ENCODE measurements around the gene LIPN. TPM values are rescaled to one million over a fixed set of nuclear protein-coding genes. Genes with fewer than 3 reads are reported as not detected.

Gene LIPN
- total RNA-seq, 4 donors from 2014 or later, result not detected

DNA sequence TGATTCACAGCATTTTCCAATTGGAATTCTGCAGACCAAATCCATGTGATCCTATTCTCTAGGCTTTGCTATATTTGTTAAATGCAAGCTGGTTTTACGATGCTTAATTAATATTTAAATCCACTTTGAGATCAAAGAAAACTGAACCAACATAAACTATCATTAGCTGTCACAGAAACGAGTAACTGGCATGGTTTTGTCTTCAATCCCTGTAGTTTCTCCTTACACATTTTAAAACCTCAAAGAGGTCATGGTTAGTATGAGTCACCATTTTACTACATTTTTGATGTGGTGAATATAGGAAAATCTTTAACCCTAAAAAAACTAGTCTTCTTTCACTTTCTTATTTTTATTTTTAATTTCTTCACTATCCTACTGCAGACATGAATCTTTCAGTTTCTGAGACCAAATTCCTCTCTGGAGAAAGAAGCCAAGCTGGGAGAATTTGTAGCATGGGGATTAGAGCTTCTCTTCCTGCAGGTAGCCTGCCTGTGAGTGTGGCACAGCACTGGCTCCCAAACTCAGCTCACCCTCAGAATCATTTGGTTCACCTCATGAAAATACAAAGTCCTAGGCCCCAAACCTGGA, 34.0 kb downstream of the LIPN start:
- no peaks in the 10 kb centered on the region for H3K4me1 ChIP-seq
- DNase-seq, result no peak
- H3K36me3 ChIP-seq, result no peaks in the 10 kb centered on the region
- TF ChIP-seq POLR2A (IDR thresholded peaks at IDR 0.05) (no peak), CTCF (IDR thresholded peaks at IDR 0.05) (no peak)
- H3K4me3 ChIP-seq, result no peak overlapping the region
- no peak overlapping the region for H3K27ac ChIP-seq
- H3K27me3 ChIP-seq, result no peaks in the 10 kb centered on the region
- H3K9me3 ChIP-seq, result no peaks in the 10 kb centered on the region

GRCh38 chr10:88794731-88795130, 34.9 kb downstream of the LIPN start:
- Histone ChIP-seq H3K27ac (no peak overlapping the region), H3K4me1 (no peaks in the 10 kb centered on the region), H3K4me3 (no peak overlapping the region), H3K9me3 (no peaks in the 10 kb centered on the region), H3K27me3 (no peaks in the 10 kb centered on the region), H3K36me3 (no peaks in the 10 kb centered on the region)
- TF ChIP-seq CTCF (IDR thresholded peaks at IDR 0.05) (no peak), POLR2A (IDR thresholded peaks at IDR 0.05) (no peak)
- DNase-seq, result no peak

DNA sequence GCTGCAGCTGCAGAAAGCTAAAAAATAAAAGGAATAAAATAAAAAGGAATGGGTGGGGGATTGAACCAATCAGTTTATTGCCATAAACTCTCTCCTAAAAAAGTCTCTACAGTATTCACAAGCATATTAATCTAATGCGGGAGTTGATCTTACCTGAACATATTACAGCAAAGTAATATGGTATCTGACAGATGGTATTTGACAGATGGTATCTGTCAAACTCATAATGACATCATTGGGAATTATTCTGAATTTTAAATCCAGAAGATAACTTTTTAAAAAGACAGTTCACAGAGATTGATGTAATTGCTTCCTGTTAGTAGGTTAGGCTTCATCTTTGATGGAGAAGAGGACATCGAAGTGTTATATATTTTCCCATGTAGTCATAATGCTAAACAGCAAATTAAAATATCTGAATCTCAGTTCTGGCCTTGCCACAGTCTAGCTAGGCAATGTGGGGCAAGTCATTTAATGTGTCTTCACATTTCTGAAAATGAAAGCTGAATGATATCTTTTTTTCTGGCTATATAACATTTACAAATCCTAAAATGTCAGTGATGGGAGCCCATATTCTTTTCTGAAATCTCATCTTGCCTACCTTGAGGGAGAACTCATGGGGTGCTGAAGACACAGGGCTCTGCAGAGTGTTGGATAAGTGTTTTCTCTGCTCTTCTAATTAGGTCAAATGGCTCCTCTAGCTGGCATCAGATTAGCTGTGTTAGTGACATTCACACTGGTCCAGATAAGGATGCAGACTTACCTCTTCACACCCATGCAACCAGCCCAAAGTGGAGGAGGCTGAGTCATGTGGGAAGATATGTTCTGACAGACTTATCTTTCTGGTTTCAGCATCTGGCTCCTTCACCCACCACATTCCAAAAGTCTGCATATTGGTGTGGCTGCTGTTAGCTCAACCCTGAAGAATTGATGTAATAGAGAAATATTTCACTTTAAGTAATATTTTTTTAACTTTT, 40.6 kb downstream of the LIPN start:
- H3K36me3 ChIP-seq, result no peaks in the 10 kb centered on the region
- no peak overlapping the region for H3K27ac ChIP-seq
- TF ChIP-seq CTCF (IDR thresholded peaks at IDR 0.05) (no peak), POLR2A (IDR thresholded peaks at IDR 0.05) (no peak)
- H3K4me3 ChIP-seq, result no peak overlapping the region
- H3K27me3 ChIP-seq, result no peaks in the 10 kb centered on the region
- H3K9me3 ChIP-seq, result no peaks in the 10 kb centered on the region
- DNase-seq, result no peak
- no peaks in the 10 kb centered on the region for H3K4me1 ChIP-seq

- no peaks in the 10 kb centered on the region for H3K4me1 ChIP-seq
- DNase-seq, result no peak
- no peaks in the 10 kb centered on the region for H3K27me3 ChIP-seq
- no peak within 1 kb of the TSS for H3K4me3 ChIP-seq
- TF ChIP-seq CTCF (IDR thresholded peaks at IDR 0.05) (no peak), POLR2A (IDR thresholded peaks at IDR 0.05) (no peak)
- H3K9me3 ChIP-seq, result no peaks in the 10 kb centered on the region
- H3K36me3 ChIP-seq, result no peaks in the 10 kb centered on the region
- H3K27ac ChIP-seq, result no peak within 1 kb of the TSS
These were observed 42.9 kb downstream of the LIPN start, which contains the start of gene LIPM for GRCh38 chr10:88802523-88803285. LIPM (plus strand) TSS chr10:88802730; CDS start chr10:88802897, 167 bp downstream.

- H3K4me3 ChIP-seq, result no peak overlapping the region
- H3K27me3 ChIP-seq, result no peaks in the 10 kb centered on the region
- H3K36me3 ChIP-seq, result no peaks in the 10 kb centered on the region
- TF ChIP-seq POLR2A (IDR thresholded peaks at IDR 0.05), result no peak
- TF ChIP-seq CTCF (IDR thresholded peaks at IDR 0.05), result no peak
- H3K9me3 ChIP-seq, result no peaks in the 10 kb centered on the region
- H3K4me1 ChIP-seq, result no peaks in the 10 kb centered on the region
- no peak overlapping the region for H3K27ac ChIP-seq
- no peak for DNase-seq
These were observed 43.8 kb downstream of the LIPN start for GRCh38 chr10:88803641-88804040.
